ENCODE results near the gene EREG.
"Not testable (repeated sequence)": the region's sequence is repeated elsewhere in the genome, so short reads cannot be mapped to it uniquely, and the experiment has no call there.

EREG gene, protein sequence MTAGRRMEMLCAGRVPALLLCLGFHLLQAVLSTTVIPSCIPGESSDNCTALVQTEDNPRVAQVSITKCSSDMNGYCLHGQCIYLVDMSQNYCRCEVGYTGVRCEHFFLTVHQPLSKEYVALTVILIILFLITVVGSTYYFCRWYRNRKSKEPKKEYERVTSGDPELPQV

DNA sequence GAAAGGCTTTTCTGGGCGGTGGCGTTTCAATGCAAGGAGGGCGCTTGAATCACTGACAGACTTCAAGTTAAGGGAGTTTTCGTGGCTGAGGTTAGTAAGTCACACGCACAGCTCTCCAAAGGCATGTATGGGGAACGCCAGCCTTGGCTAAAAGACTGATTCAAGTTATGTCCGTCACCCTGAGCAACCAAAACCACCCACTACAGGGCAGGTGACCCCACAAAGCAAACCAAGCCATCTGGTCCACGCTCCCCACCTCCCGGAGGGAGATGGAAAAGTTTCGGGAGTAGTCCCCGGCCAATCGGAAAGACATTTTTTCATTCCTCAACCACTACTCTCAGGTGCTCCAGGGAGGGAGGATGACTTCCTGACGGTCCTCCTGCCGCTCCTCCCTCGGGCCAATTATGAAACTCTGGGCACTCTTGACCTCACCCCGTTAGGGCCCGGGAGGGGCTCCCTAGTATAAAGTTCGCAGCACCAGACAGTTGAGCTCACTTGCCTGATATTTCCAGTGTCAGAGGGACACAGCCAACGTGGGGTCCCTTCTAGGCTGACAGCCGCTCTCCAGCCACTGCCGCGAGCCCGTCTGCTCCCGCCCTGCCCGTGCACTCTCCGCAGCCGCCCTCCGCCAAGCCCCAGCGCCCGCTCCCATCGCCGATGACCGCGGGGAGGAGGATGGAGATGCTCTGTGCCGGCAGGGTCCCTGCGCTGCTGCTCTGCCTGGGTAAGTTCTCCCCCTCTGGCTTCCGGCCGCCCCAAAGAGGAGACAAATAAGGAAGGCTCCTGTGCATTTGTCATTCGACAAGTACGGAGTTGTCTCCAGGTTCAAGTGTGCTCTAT, at the start of gene EREG:
Gene EREG, plus strand, starts transcription at position 494 of the 840 bp plus-strand sequence. Its CDS starts 164 bp downstream, at position 658.
- peak; percentile 31 for DNase-seq (ENCODE audit: low spot score)

DNA sequence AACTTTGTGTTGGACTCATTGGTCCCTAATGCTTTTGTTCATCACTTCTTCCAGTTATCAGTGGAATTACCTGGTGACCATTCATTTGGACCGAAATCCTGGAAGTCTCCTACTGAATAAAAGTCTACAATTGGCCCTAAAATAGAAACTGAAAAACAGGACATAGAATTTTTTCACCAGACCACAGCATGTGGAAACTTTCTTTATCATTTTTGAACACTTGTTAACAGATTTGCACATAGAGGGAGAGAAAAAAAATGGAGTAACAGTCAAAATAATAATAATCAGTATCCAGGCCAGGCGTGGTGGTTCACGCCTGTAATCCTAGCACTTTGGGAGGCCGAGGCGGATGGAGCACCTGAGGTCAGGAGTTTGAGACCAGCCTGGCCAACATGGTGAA, 49.6 kb upstream of the EREG start:
- no peak for DNase-seq (ENCODE audit: low spot score)

DNA sequence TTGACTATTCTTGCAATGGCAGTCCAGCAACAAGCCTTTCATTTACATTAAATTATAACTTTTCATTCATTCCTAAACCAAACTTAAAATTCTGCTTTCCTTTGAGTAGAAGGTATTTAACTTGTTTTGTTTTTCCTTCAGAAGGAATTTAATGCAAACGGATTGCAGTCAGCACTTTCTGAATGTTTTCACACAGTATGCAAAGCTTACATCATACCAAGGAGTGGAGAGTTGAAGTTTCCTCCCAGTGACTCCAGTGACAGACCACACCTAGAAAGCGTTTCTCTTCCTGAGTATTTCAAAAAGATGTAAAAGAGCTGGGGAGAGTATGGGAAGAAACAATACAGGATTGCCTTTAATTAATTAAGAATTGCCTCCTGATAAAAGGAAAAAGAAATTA, 48.5 kb upstream of the EREG start:
- no peak for DNase-seq (ENCODE audit: low spot score)

DNA sequence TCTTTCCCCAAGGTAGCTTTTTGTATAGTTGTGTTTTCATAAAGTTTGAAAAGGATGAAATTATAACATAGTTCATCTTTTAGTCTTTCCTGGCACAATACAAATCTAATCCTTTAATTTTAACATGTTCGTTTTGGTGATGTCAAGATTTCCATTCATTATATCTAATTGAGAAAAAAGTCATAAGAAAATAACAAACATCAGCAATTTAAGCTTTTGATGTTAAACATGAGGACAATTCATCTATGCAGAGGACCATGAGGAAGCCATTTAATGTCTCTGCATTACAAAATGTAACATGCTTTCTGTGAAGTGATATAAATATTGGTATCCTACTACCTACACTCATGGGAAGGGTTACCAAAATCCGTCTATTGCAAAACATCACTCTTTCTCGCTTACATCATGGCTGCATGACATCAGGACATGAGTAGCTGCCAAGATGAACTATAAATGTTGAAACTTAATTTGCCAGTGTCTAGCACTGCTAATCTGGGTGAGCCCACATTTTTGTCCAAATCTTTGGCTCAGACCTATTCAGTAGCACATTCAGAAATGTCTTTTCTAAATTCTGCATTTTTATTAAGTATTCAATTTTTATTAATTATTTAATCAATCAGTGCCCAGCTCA, 47.2 kb upstream of the EREG start:
- no peak for DNase-seq (ENCODE audit: low spot score)

DNA sequence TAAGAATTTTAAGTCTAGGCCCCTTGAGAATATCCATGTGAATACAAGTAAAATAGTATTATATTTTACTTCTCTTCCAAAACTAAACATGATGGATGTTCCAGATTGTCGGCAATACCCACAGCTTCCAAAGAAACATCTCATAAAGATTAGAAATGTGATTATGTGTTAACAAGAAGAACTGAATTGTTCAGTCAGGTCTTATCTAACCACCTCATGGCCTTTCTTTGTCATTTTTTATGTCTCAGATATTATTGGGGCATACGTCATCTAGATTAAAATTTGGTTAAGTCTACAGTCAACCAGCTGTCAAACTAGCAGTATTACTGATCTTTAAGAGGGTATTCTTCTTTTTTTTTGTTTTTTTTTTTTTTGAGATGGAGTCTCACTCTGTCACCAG, 46.7 kb upstream of the EREG start:
- no peak for DNase-seq (ENCODE audit: low spot score)

DNA sequence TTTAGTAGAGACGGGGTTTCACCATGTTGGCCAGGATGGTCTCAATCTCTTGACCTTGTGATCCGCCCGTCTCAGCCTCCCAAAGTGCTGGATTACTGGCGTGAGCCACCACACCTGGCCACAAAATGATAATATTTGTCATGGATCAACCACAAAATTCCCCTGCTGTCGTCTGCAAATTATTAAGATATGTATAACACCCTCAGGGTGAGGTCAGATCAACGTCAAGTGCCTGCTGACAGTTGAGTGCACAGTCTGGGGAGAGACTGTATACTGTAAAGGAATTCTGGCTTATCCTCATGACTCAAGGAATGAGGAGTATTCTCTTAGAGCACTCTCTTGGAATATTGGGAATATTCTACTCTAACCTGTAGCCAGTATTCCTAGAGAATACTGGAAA, 45.5 kb upstream of the EREG start:
- no peak for DNase-seq (ENCODE audit: low spot score)

DNA sequence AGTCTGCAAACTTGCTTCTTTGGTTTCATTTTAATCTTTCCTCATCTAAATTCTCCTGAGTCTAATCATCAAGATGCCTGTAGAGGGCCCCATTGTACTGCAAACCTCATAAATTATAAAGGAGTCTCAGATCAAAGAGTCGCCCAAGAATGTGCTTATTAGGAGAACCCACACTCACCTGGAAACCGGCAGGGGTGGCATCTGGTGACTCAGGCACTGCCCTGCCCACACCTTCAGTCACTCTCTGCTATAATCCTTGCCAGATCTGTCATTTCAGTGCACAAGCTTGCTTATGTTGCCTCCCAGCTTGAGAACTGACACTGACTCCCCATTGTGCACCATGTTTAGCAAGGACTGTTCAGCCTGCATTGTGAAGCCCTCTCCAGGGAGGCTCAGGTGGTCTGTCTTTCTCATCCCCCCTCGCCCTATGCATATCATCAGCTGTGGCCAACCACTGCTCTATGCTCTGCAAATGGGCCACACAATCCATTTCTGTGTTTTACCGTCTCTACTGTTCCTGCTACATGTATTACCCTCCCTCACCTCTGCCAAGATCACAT, 44.3 kb upstream of the EREG start:
- DNase-seq (ENCODE audit: low spot score): peak; percentile 23

DNA sequence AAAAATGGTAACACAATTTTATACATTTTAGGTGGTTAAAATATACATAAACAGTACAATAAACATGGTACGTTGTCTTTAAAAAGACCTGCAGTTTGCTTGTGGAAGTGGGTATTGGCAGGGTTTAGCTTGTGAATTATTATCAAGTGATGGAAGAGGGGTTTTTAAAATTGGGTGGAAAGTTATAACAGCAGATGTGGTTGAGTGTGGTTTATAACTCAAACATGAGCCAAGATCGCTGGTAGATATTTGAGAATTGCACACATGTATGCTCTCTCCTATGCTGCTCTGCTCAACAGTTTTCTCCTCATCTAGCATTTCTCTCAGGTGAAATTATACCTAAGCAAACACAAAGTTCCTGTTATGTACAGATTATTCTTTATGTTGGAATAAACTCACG, 42.6 kb upstream of the EREG start:
- DNase-seq (ENCODE audit: low spot score): no peak

DNA sequence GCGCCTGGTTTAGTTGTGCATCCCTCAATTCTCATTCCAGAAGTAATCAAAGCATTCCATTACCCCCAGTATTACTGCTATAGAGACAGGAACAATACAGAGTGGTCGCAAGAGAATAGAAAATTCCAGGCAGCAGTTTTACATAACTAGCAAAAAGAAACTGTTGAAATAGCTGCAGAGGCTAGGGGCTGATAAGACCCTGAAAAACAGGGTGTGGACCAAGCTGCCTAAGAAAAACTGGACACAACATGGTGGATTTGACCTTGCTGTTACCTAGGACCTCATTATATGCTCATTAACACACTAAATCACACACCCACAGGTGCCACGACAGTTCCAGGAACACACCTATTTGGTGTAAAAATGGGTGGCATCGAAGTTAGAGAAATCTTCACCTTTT, 41.3 kb upstream of the EREG start:
- no peak for DNase-seq (ENCODE audit: low spot score)

DNA sequence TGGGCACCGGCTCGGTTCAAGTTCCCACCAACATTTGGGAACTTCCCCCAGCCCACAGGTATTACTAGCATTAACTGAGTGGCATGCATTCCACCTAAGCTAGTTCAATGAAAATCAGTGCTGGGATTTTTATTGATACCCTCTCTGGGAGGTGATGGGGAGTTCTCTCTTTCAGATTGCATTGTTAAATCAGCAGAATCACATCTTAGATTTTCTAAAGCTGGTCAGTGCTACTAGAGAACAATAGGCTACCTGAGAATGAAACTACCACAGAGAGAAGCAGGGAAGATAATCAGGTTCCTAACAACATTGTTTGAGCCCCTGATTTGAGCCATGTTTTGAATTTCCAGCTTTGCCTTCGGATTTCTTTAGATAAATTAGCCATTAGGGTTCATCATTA, 40.7 kb upstream of the EREG start:
- DNase-seq (ENCODE audit: low spot score): no peak

DNA sequence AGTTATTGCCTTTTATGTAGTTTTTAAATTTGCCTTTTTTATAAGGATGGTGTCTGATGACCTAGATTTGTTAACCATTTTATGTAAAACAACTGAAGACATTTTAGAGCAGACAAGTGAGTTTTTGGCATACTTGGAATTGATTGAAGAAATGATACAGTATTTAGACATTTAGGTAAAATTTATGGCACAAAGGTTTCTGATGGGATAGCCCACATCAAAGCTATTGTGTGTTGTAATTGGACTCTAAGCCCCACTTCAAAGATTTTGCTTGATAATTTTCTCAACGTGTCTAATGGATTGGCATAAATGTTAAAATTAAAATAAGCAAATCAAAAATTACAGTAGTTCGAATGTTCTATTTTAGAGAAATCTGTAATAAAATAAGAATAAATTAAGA, 39.1 kb upstream of the EREG start:
- no peak for DNase-seq (ENCODE audit: low spot score)

DNA sequence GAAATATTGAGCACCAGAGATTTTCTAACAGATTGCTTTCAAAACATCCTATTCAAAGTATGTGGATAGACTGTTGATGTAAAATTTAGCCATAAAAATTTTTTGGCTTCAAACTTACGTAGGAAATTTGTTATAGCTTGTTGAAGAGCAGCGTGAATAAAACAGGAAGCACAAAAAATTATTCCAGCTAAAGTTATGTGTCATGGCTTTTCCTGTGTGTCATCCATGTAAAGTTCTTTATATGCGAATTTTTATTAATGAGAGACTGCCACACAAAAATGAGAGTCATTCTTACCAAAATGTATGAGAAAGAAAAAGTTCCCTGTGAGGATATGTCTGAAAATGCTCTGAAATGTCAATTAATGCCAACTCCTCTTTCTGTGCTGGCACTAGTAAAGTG, 37.2 kb upstream of the EREG start:
- no peak for DNase-seq (ENCODE audit: low spot score)

DNA sequence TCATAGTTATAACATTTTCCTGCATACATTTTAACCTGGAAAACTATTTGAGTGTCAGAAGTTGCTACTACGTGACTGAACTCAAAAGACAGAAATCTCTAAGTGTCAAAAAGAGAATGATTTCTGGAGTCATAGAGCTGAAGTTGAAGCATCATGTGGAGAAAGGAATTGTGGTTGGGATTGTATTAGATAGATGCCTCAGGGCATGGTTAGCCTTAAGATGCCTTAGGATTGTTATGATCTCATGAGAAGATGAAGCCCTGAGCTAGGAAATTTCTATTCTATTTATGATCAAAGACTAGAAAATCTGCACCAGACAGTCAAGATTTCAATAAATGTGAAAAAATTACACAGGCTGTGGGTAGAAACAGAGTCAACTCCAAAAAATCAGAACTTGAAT, 36.4 kb upstream of the EREG start:
- DNase-seq (ENCODE audit: low spot score): no peak

DNA sequence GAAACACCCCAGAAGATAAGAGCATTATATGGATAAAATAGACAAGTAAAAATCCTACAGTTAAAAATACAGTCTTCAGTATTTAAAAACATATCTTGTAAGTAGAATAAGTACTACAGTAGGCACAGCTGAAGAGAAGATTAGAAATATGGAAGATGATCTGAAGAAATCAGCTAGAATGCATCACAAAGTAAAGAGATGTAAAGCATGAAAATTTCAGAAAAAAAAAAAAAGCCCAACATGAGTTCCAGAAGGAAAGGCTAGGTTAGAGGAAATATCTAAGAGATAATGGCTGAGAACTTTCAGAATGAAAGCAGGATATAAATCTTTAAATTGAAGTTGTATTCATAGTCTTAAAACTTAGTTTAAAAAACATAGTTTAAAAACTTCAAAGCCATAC, 35.6 kb upstream of the EREG start:
- DNase-seq (ENCODE audit: low spot score): no peak

DNA sequence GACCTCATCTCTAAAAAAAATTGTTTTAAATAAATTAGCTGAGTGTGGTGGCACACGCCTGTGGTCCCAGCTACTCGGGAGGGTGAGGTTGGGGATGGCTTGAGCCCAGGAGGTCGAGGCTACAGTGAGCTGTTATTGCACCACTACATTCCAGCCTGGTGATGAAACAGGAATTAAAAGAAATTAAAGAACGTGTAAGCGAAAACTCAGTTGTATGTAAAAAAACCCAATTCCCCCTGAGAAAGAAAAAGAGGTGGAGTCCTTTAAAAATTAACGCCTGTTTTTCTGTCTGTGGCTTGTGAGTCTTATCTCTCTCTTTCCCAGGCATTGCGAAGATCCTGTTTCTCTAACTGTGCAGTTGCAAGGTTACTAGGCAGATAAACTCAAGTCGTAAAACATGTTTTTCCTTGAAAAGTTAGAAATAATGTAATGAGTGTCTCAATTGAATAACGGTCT, 34.6 kb upstream of the EREG start:
- no peak for DNase-seq (ENCODE audit: low spot score)

DNA sequence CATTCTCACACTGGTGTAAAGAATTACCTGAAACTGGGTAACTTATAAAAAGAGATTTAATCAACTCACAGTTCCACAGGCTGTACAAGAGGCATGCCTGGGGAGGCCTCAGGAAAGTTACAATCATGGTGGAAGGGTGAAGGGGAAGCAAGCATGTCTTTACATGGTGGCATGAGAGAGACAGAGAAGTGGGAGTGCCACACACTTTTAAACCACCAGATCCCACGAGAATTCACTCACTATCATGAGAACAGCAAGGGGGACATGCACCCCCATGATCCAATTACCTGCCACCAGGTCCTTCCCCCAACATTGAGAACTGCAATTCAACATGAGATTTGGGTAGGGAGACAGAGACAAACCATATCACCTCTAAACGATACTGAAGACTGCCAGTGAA, 33.7 kb upstream of the EREG start:
- DNase-seq (ENCODE audit: low spot score): no peak

DNA sequence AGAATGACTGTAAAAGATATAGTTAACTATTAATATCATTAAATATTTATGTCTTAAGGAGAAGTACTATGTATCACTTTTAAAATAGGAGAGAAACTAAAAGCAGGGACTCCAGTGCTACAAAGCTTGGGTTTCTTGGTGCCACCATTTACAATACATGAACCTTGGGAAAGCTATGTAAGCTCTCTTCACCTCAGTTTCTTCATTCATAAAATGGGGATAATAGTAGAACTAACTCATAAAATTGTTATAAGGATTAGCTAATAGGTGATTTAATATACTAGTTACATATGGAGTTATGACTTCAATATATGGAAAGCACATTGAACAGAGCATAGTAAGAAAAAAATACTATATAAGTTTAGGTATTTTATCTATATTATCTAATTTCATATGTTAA, 33.0 kb upstream of the EREG start:
- DNase-seq (ENCODE audit: low spot score): no peak

DNA sequence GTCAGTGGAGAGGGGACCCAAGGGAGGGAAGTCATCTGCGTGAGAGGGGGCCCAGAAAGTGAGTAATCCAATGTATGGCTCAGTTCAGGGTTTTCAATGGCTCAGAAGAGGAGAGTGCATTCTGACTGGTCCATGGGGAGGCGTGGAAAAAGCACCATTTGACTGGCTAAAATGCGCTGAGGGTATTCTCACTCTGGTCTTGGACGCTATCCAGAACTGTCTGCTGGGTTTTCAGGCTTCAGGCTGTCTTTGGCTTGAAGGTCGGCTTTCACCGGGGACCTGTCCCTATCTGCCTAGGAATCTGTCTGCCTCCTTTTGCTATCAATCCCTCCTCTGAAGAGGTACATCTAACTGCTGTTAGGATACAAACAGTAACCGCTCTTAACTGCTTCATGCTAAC, 30.3 kb upstream of the EREG start:
- no peak for DNase-seq (ENCODE audit: low spot score)

DNA sequence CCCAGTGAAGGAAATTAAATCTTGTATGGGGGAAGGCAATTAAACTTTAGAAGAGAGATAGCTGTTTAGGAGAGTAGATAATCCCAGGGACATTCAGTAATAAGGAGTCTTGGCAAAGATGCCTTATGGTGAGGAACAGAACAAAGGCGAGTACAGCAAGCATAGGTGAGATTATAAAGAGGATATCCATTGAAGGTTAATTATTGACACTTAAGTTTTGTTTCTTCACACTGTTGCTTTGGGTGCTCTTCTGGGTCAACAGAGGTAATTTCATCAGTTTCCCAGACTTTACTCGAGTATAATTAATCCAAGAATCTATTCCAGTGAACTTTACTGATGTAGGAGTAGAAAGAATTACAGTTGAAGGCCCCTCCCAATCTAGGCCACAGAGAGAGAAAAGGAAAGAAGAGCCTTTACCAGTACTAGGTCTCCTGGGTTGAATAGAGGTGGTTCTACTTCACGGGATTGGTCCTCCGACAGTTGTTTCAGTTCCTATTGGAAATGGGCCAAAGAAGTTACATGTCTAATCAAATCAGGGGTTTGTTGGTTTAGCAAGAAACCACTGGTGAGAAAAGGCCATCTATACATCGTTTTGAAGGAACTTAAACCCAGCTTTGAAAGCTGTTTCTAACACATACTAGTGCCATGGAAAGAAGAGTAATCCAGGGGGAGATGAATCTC, 29.5 kb upstream of the EREG start:
- no peak for DNase-seq (ENCODE audit: low spot score)

DNA sequence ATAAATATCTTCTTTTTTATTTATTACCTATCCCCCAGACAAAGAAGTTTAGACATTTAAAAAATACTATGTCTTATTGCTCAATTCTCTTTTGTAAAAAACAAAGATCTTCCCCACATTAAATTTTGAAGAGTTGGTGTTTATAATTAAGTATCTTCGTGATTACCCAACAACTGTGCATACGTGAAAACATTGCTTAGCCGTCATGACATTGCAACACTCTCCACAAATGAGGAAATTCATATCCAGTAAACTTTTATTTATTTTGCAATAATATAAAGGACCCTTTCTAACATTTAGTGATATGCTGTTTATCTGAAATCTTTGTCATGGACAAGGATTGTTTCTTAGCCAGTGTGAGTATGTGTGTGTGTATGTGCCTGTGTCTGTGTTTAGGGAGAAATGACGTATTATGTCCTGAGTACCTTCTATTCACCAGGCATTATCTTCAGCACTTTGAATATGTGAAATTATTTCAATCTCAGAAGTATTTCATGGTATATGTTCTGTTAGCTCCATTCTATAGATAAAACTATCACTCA, 26.1 kb upstream of the EREG start:
- no peak for DNase-seq (ENCODE audit: low spot score)

DNA sequence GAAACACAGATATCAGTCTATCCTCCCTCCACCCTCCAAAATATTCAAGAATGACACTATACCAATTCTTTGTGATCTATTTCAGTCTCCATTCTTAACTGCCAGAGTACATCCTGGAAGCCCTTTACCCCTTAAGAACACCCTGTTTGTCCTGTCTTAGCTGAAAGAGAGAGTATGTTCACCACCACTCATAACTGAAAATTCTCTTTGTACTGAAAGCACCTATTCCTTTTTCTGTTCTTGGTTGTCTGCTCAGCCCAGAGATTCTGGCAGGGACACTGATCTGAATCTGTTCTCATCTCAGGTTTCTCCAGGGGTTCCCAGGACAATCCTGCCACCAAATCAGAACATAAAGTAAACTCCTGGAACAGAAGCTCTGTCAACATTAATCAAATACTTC, 25.4 kb upstream of the EREG start:
- no peak for DNase-seq (ENCODE audit: low spot score)

DNA sequence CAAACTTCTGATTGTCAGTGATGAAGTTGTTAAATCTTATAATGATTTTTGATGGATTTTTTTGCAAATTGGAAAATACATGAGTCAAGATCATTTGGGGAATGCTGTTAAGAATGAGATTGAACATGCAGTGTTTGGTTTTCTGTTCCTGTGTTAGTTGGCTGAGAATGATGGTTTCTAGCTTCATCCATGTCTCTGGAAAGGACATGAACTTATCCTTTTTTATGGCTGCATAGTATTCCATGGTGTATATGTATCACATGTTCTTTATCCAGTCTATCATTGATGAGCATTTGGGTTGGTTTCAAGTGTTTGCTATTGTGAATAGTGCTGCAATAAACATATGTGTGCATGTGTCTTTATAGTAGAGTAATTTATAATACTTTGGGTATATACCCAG, 24.5 kb upstream of the EREG start:
- not testable (repeated sequence) for DNase-seq (ENCODE audit: low spot score)
